ENCODE data around the gene PRKACB. TPM values are rescaled to one million over a fixed set of nuclear protein-coding genes. Genes with fewer than 3 reads are reported as not detected.
A peak's percentile ranks its signal among the peaks of the same experiment; 100 is the strongest.

Gene PRKACB
- total RNA-seq, 1 donor from 2014 or later, result 36.7 TPM

- DNase-seq, result no peak
These were observed 12.1 kb downstream of the PRKACB start for GRCh38 chr1:84156210-84156621.

DNA sequence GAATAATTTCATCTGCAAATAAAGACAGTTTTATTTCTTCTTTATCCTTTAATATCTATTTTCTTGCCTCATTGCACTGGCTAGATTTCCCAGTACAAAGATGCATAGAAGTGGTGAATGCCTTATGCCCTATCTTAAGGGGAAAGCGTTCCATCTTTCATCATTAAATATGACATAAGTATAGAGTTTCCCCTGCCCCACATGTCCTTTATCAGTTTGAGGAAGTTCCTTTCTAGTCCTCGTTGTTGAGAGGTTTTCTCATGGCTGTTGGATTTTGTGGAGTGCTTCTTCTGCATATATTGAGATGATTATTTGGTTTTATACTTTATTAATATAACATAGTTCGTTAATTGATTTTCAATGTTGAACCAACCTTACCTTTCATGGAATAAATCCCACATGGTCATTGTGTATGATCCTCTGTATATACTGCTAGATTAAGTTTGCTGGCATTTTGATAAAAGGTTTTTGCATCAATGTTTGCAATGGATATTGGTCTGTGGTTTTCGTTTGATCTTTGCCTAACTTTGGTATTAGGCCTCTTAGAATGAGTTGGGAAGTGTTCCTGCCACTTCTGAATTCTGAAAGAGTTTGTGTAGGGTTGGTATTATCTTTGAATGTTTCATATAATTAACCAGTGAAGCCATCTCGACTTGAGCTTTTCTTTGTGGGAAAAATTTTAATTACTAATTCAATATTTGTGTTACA is 15.6 kb downstream of the PRKACB start:
- no peak for DNase-seq

DNA sequence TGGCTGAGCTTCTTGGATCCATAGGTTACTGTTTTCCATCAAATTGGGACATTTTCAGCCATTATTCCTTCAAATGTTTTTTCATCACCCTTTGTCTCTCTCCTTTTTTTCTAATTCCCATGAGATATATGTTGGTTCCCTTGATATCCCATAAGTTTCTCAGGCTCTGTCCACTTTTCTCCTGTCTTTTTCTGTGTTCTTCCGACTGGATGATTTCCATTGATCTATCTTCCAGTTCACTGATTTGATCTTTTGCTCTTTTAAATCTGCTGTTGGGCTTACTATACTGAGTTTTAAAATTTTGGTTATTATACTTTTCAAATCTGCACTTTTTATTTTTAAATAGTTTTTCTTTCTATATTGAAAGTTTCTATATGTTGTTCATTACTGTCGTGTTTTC is 18.2 kb downstream of the PRKACB start:
- DNase-seq, result no peak

DNA sequence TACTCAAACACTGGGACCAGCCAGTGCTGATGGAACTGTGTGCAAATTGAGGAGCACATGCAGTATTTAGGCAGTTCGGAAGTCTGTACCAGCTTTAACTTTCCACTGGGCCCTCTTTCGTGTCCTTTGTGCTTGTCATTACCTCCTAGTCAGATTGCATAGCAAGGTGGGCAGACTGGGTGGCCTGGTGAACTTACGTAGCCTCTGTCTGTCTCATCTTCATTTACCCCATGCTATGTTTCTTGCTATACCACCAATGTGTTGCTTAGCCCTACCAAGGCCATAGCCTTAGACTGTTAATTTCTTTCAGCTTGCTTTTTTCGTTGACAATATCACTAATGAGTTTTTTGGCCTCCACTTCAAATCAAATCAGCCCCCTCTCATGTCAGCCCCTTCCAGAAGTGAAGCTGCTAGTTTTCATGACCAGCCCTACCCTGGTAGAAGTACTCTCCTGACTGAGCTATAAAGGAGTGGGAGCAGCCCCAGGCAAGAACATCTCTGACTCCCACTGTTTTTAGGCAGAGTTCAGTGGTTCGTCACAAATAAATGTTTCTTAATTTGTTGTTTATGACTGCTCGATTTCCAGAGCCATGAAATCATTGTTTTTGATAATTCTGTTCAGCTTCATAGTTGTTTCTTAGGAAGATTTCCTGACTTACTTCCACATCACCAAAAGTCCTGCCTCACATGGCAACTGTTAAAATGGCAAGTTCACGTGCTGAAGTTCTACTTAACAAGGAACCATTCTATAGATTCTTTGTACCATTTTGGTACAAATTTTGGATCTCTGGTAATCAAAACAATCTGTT is 19.3 kb downstream of the PRKACB start:
- DNase-seq, result no peak

DNA sequence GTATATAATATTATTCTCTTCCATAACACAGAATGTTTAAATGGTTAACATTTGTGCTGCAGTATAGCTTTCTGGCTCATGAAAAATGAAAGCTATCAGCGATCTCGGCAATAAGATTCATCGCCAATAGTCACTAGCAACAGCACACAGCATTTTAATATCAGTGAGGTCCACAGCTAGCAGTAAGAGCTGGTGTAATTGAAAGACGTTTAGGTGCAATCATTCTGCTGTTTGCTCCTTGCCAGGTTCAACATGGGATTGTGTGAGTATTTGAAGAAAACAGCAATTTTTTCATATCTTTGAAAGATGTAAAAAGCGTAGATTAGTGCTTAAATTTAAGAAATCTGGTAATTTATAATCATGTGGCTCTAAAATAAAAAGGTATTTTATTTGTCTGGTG is 20.1 kb downstream of the PRKACB start:
- DNase-seq, result no peak

DNA sequence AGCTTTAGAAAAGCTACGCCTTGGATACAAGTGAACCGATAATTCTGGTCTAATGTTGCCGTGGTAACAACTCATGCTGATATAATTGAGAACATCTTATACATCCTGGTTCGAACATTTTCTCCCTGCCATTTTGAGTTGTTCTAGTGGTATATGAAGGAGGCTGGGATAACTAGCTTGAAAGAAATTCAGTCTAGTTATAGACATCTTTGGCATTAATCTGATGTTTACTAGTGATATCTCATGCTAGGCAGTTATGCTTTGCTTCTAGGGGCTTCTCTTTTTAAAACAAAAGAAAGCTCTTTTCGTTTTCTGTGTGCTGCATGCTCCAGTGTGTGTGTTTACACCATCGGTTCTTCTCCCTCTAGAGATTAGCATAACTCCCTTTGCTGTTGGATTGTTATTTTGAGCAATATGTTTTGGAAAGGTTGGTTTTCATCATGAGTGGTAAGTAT is 20.5 kb downstream of the PRKACB start:
- DNase-seq, result peak; percentile 49

GRCh38 chr1:84165601-84166000 is 21.5 kb downstream of the PRKACB start:
- DNase-seq, result no peak

DNA sequence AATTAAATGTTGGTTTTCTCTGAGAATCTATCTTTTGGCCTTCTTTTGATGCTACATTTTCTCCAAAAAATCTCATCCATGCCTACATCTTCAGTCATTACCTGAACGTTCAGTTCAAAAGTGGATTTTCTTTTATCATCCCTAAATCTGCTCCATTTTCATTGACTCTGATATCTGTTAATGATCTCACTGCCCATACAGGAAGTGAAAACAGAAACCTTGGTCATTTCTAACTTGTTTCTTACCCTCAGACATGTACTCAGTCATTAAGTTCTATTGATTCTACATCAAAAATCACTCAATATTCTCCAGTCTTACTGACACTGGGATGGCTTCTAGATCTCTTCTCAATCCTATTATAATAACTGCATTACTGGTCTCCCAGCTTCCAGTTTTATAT is 22.7 kb downstream of the PRKACB start:
- DNase-seq, result no peak

GRCh38 chr1:84168783-84169182 is 24.7 kb downstream of the PRKACB start:
- DNase-seq, result no peak

DNA sequence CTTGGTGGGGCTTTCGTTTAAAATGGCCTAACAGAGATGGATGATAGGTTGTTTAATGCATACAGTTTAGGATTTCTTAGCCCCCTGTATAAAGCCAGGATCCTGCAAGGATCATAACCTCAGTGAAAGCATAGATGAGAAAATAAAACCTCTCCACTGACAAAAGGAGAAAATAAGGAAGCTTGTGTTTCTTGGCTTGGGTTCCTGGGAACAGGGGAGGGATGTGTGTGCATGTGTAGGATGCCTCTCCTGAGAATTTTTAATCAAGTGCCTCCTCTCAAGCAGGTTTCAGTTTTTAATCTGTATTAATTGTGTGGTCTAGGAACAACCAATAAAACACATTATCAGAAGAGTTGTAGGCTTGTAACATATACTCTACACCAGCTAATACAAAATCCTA is 26.1 kb downstream of the PRKACB start:
- no peak for DNase-seq

GRCh38 chr1:84171481-84171880 is 27.4 kb downstream of the PRKACB start:
- DNase-seq, result no peak

DNA sequence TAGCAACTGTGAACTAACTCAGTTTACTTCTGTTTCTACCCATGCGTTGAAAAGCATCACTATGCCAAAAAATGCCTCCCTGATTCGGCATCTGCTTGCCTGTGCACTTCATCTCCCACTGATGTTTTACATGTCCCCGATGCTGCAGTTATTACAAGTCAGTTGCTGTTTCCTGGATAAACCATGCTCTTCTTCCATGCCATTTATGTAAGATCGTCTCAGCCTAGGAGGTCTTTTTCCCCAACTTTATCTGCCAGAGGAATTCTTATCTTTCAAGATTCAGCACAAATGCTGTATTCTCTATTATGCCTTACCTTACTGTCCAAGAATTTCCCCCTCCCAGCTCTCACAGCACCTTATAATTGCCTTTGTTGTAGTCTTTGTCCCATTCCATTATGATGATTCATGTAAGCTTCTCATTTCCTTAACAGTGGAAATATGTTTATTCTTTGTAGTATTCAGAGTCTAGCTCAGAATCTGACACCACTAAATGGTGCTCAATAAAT is 30.0 kb downstream of the PRKACB start:
- no peak for DNase-seq

DNA sequence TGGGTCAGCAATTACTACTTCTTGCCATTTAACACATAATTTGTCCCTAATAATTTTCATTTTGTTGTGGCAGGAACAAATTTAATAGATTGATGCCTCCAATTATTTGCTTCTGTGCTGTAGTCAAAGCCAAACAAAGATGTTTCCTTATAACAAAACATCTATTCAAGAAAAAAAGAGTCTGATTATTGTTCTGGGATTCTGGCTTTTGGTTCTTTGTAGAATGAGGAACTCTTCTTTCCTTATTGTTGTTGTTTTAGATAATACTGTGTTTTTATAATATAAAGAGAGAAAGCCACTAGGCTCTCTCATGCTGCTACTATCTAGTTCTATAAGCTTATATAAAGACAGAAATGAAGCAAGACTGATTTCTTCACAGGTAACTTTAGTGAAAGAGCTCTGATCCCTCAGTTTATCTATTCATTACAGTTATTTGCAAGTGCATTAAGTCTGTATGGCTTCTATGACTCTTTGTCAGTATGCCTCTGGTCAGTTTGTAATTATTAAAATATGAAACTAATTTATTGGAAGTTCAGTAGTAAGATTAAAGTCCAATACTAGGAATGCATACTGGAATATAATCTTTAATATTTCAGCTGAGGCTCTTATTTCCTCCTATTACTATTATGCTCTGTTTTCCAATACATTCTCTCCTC is 37.4 kb downstream of the PRKACB start:
- DNase-seq, result no peak

- DNase-seq, result no peak
These were observed 46.4 kb downstream of the PRKACB start for GRCh38 chr1:84190455-84190854.

- DNase-seq, result no peak
These were observed 48.6 kb downstream of the PRKACB start for GRCh38 chr1:84192681-84193080.

GRCh38 chr1:84198832-84199231 is 54.8 kb downstream of the PRKACB start:
- no peak for DNase-seq

DNA sequence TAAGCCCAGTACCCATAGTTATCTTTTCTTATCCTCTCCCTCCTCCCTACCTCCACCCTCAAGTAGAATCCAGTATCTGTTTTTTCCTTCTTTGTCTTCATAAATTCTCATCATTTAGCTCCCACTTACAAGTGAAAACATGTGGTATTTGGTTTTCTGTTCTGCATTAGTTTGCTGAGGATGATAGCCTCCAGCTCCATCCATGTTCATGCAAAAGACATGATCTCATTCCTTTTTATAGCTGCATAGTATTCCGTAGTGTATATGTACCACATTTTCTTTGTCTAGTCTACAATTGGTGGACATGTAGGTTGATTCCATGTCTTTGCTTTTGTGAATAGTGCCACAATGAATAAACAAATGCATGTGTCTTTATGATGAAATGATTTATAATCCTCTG is 55.2 kb downstream of the PRKACB start:
- DNase-seq, result no peak

- DNase-seq, result no peak
These were observed 58.1 kb downstream of the PRKACB start for GRCh38 chr1:84202126-84202525.

DNA sequence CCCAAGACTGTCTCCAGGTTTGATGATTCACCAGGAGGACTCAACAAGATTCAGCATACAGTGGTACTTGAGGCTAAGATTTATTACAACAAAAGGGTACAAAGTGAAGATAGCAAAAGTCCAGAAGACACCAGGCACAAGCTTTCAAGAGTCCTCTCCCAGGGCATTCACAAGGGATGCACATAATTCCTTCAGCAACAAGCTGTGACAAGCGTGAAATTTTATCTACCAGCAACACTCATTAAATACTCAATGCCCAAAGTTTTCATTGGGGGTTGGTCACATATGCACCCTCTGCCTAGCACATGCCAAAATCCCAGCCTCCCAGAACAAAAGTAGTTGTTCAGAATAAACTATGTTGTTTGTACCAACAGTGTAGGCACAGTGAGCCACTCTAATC is 62.3 kb downstream of the PRKACB start:
- DNase-seq, result no peak

DNA sequence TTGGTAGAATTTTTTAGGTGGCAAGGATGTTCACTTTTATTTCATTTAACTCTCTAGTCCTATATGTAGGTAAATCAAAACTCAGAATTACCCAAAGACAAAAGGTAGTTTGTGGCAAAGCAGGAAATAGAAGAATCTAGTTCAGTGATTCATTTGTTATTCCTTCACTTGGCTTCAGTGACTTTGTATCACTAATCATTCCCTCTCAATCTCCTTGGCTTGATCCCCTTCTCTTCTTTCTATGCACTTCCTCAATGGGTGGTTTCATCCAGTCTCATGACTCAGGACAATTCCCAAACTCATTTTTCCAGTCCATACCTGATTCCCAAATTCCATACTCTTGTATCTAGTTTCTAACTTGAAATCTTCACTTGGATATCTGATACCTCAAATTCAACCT is 64.9 kb downstream of the PRKACB start:
- no peak for DNase-seq

GRCh38 chr1:84214115-84214956 is 70.3 kb downstream of the PRKACB start:
- DNase-seq, result no peak

- DNase-seq, result no peak
These were observed 73.2 kb downstream of the PRKACB start for GRCh38 chr1:84217239-84217638.
